ENCODE data around the gene RNGTT.

RNGTT gene

DNA sequence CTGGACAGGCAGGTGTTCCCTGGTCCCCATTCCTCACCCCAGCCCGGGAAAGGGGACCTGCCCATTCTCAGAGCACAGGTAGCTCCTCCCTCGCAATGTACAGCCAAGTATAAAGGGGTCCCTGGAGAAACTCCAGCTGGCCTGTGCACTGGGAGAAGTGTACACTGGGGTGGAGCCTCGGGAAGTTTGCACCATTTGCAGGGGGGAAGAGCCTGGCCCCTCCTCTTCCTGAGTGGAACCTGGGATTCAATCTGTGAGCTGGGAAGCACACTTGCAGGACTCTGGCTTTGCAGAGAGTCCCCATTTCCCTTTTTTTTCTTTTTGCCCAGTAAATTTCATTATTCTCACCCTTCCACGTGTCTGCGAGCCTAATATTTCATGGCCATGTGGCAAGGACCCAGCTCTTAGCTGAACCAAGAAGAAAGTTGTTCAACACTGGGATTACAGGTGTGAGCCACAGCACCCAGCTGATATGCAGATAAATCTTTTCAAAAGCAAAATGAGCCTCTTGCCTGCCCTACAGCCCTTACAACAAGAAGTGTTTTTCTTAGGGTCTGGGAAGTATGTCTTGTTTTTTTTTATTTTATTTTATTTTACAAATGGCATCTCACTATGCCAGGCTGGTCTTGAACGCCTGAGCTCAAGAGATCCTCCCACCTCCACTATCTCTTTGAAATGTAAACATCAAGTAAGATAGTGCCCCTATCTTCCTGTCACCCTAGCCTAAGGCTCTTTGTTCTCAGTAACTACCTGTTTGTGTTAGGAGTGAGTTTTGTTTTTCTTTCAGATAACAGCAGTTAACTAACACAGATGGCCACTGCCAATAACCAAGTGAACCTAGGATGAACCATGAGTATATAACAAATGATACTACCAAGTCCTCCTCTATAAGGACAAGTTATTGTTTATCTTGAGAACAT lies 9.3 kb upstream of the RNGTT start (continued):
- TF ChIP-seq, protein P1, sequence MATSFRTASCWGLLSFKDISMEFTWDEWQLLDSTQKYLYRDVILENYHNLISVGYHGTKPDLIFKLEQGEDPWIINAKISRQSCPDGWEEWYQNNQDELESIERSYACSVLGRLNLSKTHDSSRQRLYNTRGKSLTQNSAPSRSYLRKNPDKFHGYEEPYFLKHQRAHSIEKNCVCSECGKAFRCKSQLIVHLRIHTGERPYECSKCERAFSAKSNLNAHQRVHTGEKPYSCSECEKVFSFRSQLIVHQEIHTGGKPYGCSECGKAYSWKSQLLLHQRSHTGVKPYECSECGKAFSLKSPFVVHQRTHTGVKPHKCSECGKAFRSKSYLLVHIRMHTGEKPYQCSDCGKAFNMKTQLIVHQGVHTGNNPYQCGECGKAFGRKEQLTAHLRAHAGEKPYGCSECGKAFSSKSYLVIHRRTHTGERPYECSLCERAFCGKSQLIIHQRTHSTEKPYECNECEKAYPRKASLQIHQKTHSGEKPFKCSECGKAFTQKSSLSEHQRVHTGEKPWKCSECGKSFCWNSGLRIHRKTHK (tag by site-specific recombination; IDR thresholded peaks at IDR 0.05) = no peak
- peak; percentile 84 for TF ChIP-seq ZNF843 (tag by site-specific recombination; IDR thresholded peaks at IDR 0.05)
- no peak for TF ChIP-seq ZNF558 (tag by site-specific recombination; IDR thresholded peaks at IDR 0.05)
- TF ChIP-seq SCRT1 (tag by site-specific recombination; IDR thresholded peaks at IDR 0.05; ENCODE audit: borderline replicate concordance) = no peak
- no peak for TF ChIP-seq ZSCAN16 (tag by site-specific recombination; IDR thresholded peaks at IDR 0.05)
- TF ChIP-seq ZNF677 (tag by site-specific recombination; IDR thresholded peaks at IDR 0.05) = no peak
- TF ChIP-seq SCRT2 (tag by site-specific recombination; IDR thresholded peaks at IDR 0.05) = no peak
- TF ChIP-seq ZNF423 (tag by site-specific recombination; IDR thresholded peaks at IDR 0.05) = no peak
- no peak for TF ChIP-seq ZSCAN23 (tag by site-specific recombination; IDR thresholded peaks at IDR 0.05)
- TF ChIP-seq, protein P2, sequence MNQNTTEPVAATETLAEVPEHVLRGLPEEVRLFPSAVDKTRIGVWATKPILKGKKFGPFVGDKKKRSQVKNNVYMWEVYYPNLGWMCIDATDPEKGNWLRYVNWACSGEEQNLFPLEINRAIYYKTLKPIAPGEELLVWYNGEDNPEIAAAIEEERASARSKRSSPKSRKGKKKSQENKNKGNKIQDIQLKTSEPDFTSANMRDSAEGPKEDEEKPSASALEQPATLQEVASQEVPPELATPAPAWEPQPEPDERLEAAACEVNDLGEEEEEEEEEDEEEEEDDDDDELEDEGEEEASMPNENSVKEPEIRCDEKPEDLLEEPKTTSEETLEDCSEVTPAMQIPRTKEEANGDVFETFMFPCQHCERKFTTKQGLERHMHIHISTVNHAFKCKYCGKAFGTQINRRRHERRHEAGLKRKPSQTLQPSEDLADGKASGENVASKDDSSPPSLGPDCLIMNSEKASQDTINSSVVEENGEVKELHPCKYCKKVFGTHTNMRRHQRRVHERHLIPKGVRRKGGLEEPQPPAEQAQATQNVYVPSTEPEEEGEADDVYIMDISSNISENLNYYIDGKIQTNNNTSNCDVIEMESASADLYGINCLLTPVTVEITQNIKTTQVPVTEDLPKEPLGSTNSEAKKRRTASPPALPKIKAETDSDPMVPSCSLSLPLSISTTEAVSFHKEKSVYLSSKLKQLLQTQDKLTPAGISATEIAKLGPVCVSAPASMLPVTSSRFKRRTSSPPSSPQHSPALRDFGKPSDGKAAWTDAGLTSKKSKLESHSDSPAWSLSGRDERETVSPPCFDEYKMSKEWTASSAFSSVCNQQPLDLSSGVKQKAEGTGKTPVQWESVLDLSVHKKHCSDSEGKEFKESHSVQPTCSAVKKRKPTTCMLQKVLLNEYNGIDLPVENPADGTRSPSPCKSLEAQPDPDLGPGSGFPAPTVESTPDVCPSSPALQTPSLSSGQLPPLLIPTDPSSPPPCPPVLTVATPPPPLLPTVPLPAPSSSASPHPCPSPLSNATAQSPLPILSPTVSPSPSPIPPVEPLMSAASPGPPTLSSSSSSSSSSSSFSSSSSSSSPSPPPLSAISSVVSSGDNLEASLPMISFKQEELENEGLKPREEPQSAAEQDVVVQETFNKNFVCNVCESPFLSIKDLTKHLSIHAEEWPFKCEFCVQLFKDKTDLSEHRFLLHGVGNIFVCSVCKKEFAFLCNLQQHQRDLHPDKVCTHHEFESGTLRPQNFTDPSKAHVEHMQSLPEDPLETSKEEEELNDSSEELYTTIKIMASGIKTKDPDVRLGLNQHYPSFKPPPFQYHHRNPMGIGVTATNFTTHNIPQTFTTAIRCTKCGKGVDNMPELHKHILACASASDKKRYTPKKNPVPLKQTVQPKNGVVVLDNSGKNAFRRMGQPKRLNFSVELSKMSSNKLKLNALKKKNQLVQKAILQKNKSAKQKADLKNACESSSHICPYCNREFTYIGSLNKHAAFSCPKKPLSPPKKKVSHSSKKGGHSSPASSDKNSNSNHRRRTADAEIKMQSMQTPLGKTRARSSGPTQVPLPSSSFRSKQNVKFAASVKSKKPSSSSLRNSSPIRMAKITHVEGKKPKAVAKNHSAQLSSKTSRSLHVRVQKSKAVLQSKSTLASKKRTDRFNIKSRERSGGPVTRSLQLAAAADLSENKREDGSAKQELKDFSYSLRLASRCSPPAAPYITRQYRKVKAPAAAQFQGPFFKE (tag by site-specific recombination; IDR thresholded peaks at IDR 0.05; ENCODE audit: borderline replicate concordance) = no peak
- no peak for TF ChIP-seq GLI4 (tag by site-specific recombination; IDR thresholded peaks at IDR 0.05)
- TF ChIP-seq ZNF138 (tag by site-specific recombination; IDR thresholded peaks at IDR 0.05; ENCODE audit: borderline replicate concordance) = no peak
- TF ChIP-seq ZFP37 (tag by site-specific recombination; IDR thresholded peaks at IDR 0.05) = no peak
- TF ChIP-seq ZNF560 (tag by site-specific recombination; IDR thresholded peaks at IDR 0.05; ENCODE audit: borderline replicate concordance) = no peak
- TF ChIP-seq, protein P3, sequence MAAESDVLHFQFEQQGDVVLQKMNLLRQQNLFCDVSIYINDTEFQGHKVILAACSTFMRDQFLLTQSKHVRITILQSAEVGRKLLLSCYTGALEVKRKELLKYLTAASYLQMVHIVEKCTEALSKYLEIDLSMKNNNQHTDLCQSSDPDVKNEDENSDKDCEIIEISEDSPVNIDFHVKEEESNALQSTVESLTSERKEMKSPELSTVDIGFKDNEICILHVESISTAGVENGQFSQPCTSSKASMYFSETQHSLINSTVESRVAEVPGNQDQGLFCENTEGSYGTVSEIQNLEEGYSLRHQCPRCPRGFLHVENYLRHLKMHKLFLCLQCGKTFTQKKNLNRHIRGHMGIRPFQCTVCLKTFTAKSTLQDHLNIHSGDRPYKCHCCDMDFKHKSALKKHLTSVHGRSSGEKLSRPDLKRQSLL (tag by site-specific recombination; IDR thresholded peaks at IDR 0.05) = no peak
- TF ChIP-seq ZNF670 (tag by site-specific recombination; IDR thresholded peaks at IDR 0.05; ENCODE audit: low read depth) = no peak
- no peak for TF ChIP-seq ZNF132 (tag by site-specific recombination; IDR thresholded peaks at IDR 0.05; ENCODE audit: borderline replicate concordance)
- TF ChIP-seq TCF7L2 (IDR thresholded peaks at IDR 0.05; ENCODE audit: borderline replicate concordance, low read depth, low read length) = peak; percentile 93; the same call in 1 of the 2 replicates
- TF ChIP-seq, protein P4, sequence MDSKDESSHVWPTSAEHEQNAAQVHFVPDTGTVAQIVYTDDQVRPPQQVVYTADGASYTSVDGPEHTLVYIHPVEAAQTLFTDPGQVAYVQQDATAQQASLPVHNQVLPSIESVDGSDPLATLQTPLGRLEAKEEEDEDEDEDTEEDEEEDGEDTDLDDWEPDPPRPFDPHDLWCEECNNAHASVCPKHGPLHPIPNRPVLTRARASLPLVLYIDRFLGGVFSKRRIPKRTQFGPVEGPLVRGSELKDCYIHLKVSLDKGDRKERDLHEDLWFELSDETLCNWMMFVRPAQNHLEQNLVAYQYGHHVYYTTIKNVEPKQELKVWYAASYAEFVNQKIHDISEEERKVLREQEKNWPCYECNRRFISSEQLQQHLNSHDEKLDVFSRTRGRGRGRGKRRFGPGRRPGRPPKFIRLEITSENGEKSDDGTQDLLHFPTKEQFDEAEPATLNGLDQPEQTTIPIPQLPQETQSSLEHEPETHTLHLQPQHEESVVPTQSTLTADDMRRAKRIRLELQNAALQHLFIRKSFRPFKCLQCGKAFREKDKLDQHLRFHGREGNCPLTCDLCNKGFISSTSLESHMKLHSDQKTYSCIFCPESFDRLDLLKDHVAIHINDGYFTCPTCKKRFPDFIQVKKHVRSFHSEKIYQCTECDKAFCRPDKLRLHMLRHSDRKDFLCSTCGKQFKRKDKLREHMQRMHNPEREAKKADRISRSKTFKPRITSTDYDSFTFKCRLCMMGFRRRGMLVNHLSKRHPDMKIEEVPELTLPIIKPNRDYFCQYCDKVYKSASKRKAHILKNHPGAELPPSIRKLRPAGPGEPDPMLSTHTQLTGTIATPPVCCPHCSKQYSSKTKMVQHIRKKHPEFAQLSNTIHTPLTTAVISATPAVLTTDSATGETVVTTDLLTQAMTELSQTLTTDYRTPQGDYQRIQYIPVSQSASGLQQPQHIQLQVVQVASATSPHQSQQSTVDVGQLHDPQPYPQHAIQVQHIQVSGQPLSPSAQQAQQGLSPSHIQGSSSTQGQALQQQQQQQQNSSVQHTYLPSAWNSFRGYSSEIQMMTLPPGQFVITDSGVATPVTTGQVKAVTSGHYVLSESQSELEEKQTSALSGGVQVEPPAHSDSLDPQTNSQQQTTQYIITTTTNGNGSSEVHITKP (tag by site-specific recombination; IDR thresholded peaks at IDR 0.05) = peak; percentile 55
- TF ChIP-seq ZNF302 (tag by site-specific recombination; IDR thresholded peaks at IDR 0.05; ENCODE audit: low read depth) = 0 out of 2 replicates have a peak, but pooled peaks have one; percentile 83
- TF ChIP-seq KLF10 (tag by site-specific recombination; IDR thresholded peaks at IDR 0.05) = no peak
- no peak for TF ChIP-seq ZNF596 (tag by site-specific recombination; IDR thresholded peaks at IDR 0.05)
- TF ChIP-seq ZNF600 (tag by site-specific recombination; IDR thresholded peaks at IDR 0.05) = no peak
- no peak for TF ChIP-seq ZNF768 (tag by site-specific recombination; IDR thresholded peaks at IDR 0.05)
- TF ChIP-seq ZFP41 (tag by site-specific recombination; IDR thresholded peaks at IDR 0.05; ENCODE audit: borderline replicate concordance) = no peak
- TF ChIP-seq ZNF624 (tag by site-specific recombination; IDR thresholded peaks at IDR 0.05) = no peak
- TF ChIP-seq WT1 (tag by site-specific recombination; IDR thresholded peaks at IDR 0.05) = peak; percentile 22; the same call in 1 of the 2 replicates

Measured in HEK293 (cell line).